RWPE1 (cell line): ENCODE measurements around the gene CLDN19.
A peak's percentile ranks its signal among the peaks of the same experiment; 100 is the strongest.
"Not testable (repeated sequence)": the region's sequence is repeated elsewhere in the genome, so short reads cannot be mapped to it uniquely, and the experiment has no call there.

Experiments used
- CTCF ChIA-PET: fragments of 350-600 bp; sonication (Branson Sonifier 250); formaldehyde crosslinking; extraction: SDS; loops from one replicate; lab custom pipeline; 2021; lab: Yijun Ruan, JAX
- POLR2A ChIA-PET: fragments of 400-600 bp; formaldehyde crosslinking; extraction: SDS; loops from one replicate; lab custom pipeline; 2020; ENCODE audit warnings: antibody characterized with exemption; ENCODE audit not compliant: low non-redundant PET; lab: Yijun Ruan, JAX
- DNase-seq: peaks from one replicate; pipeline ENCODE4 v3.0.0; 2012; ENCODE audit warnings: low spot score
- H3K27ac ChIP-seq: fragments of 450-650 bp; 2 replicates; pipeline ENCODE4 v1.5.1; 2017
- CTCF ChIP-seq: fragments of 450-650 bp; conservative IDR thresholded peaks from 2 replicates; pipeline ENCODE4 v1.5.1; 2017; ENCODE audit warnings: low read depth, mild to moderate bottlenecking

CLDN19 gene

GRCh38 chr1:42731585-42731984, 8.5 kb downstream of the CLDN19 start:
- POLR2A ChIA-PET: no interaction called here
- no peak for TF ChIP-seq CTCF
- no peak for DNase-seq
- CTCF ChIA-PET: interaction anchor here (0.6 kb wide), 2 partner anchors 34 to 153 kb away, joined by 3 read pairs; no protein-coding TSS in a partner anchor
- H3K27ac ChIP-seq: no peak overlapping the region

- CTCF ChIA-PET: interaction anchor here (0.6 to 0.7 kb wide), 2 partner anchors 152 to 153 kb away, joined by 3 to 5 read pairs; no protein-coding TSS in a partner anchor
- POLR2A ChIA-PET: no interaction called here
- peak; percentile 32 for DNase-seq
- H3K27ac ChIP-seq: no peak overlapping the region
- no peak for TF ChIP-seq CTCF
Measured at GRCh38 chr1:42730988-42731387, 9.0 kb downstream of the CLDN19 start.

- no peak for TF ChIP-seq CTCF
- ChIA-PET POLR2A (no interaction called here), CTCF (no interaction called here)
- DNase-seq: no peak
- H3K27ac ChIP-seq: no peak overlapping the region
Measured at GRCh38 chr1:42730002-42730401, 10.0 kb downstream of the CLDN19 start.

- CTCF ChIA-PET, H3K27ac ChIP-seq, DNase-seq: not testable (repeated sequence)
- POLR2A ChIA-PET: interaction anchor here (0.7 kb wide), 1 partner anchor 44 kb away, joined by 3 read pairs; the partner anchor contains the start of gene YBX1
Measured at GRCh38 chr1:42725820-42726219, 14.2 kb downstream of the CLDN19 start.

GRCh38 chr1:42723511-42723910, 16.5 kb downstream of the CLDN19 start:
- no peak for DNase-seq
- POLR2A ChIA-PET: no interaction called here
- no peak overlapping the region for H3K27ac ChIP-seq
- no peak for TF ChIP-seq CTCF
- CTCF ChIA-PET: interaction anchor here (0.7 kb wide), 1 partner anchor 40 kb away, joined by 3 read pairs; no protein-coding TSS in a partner anchor

- DNase-seq, H3K27ac ChIP-seq: not testable (repeated sequence)
- ChIA-PET CTCF (interaction anchor here (0.5 kb wide), 1 partner anchor 1286 kb away, joined by 3 read pairs; no protein-coding TSS in a partner anchor), POLR2A (interaction anchor here (0.7 kb wide), 1 partner anchor 460 kb away, joined by 4 read pairs; no protein-coding TSS in a partner anchor)
Measured at GRCh38 chr1:42722403-42722802, 17.6 kb downstream of the CLDN19 start.

GRCh38 chr1:42721926-42722325, 18.1 kb downstream of the CLDN19 start:
- POLR2A ChIA-PET: interaction anchor here (0.7 kb wide), 1 partner anchor 460 kb away, joined by 4 read pairs; no protein-coding TSS in a partner anchor
- no peak overlapping the region for H3K27ac ChIP-seq
- CTCF ChIA-PET: interaction anchor here (0.6 kb wide), 1 partner anchor 767 kb away, joined by 7 read pairs; no protein-coding TSS in a partner anchor
- DNase-seq: no peak
- TF ChIP-seq CTCF: no peak
